HepG2 (cell line): ENCODE measurements around the gene SRCIN1. TPM values are rescaled to one million over a fixed set of nuclear protein-coding genes. Genes with fewer than 3 reads are reported as not detected.

Experiments used
- AGO1 ChIP-seq: fragments of 200-400 bp; formaldehyde crosslinking; IDR thresholded peaks from 2 replicates; pipeline ENCODE4 v1.6.1; 2017; ENCODE audit warnings: mild to moderate bottlenecking, low read depth, low read length, moderate library complexity; ENCODE audit not compliant: poor library complexity, severe bottlenecking
- ARNT2 ChIP-seq: sonication (generic); formaldehyde crosslinking; IDR thresholded peaks from 2 replicates; pipeline ENCODE4 v1.8.0; 2022; ENCODE audit warnings: mild to moderate bottlenecking, low read depth, missing genetic modification reagents, moderate library complexity
- BRD4 ChIP-seq: sonication (generic); formaldehyde crosslinking; IDR thresholded peaks from 2 replicates; pipeline ENCODE4 v1.4.0; 2020; ENCODE audit warnings: missing genetic modification reagents
- ELF3 ChIP-seq: IDR thresholded peaks from 2 replicates; pipeline ENCODE4 v1.6.1; 2016; ENCODE audit warnings: missing genetic modification reagents, missing compliant biosample characterization
- ELF4 ChIP-seq: sonication (generic); formaldehyde crosslinking; IDR thresholded peaks from 2 replicates; pipeline ENCODE4 v1.5.0; 2020; ENCODE audit warnings: missing genetic modification reagents, mild to moderate bottlenecking, moderate library complexity, borderline replicate concordance
- GABPB1 ChIP-seq: IDR thresholded peaks from 2 replicates; pipeline ENCODE4 v1.6.1; 2016; ENCODE audit warnings: mild to moderate bottlenecking, missing genetic modification reagents, moderate library complexity, missing compliant biosample characterization
- GRHL1 ChIP-seq: sonication (generic); formaldehyde crosslinking; conservative IDR thresholded peaks from 2 replicates; pipeline ENCODE4 v1.8.0; 2022; ENCODE audit warnings: missing genetic modification reagents
- HMG20A ChIP-seq: IDR thresholded peaks from 2 replicates; pipeline ENCODE4 v1.6.1; 2016; ENCODE audit warnings: borderline replicate concordance
- NFYB ChIP-seq: sonication (generic); formaldehyde crosslinking; IDR thresholded peaks from 2 replicates; pipeline ENCODE4 v1.4.0; 2020; ENCODE audit warnings: missing genetic modification reagents
- PHF8 ChIP-seq: sonication (generic); formaldehyde crosslinking; IDR thresholded peaks from 2 replicates; pipeline ENCODE4 v1.5.0; 2020; ENCODE audit warnings: missing genetic modification reagents
- PITX1 ChIP-seq: sonication (generic); formaldehyde crosslinking; IDR thresholded peaks from 2 replicates; pipeline ENCODE4 v1.5.1; 2020; ENCODE audit warnings: mild to moderate bottlenecking, missing genetic modification reagents
- SETDB1 ChIP-seq: sonication (generic); formaldehyde crosslinking; IDR thresholded peaks from 2 replicates; pipeline ENCODE4 v1.5.1; 2020; ENCODE audit warnings: missing genetic modification reagents, mild to moderate bottlenecking, borderline replicate concordance
- SRF ChIP-seq: IDR thresholded peaks from 2 replicates; pipeline ENCODE4 v1.6.1; 2011; ENCODE audit warnings: mild to moderate bottlenecking, low read depth, low read length, moderate library complexity
- YEATS2 ChIP-seq: sonication (generic); formaldehyde crosslinking; IDR thresholded peaks from 2 replicates; pipeline ENCODE4 v1.4.0; 2020; ENCODE audit warnings: missing genetic modification reagents, borderline replicate concordance
- ZNF572 ChIP-seq: sonication (generic); formaldehyde crosslinking; IDR thresholded peaks from 2 replicates; pipeline ENCODE4 v1.5.1; 2020; ENCODE audit warnings: mild to moderate bottlenecking, missing genetic modification reagents
- ZNF687 ChIP-seq: sonication (generic); formaldehyde crosslinking; IDR thresholded peaks from 2 replicates; pipeline ENCODE4 v1.5.1; 2020; ENCODE audit warnings: mild to moderate bottlenecking, missing genetic modification reagents, moderate library complexity
- ZNF772 ChIP-seq: sonication (generic); formaldehyde crosslinking; IDR thresholded peaks from 2 replicates; pipeline ENCODE4 v1.5.0; 2020; ENCODE audit warnings: mild to moderate bottlenecking, missing genetic modification reagents
- ZNF879 ChIP-seq: sonication (generic); formaldehyde crosslinking; IDR thresholded peaks from 2 replicates; pipeline ENCODE4 v1.8.1; 2023; ENCODE audit warnings: missing genetic modification reagents
- polyA plus RNA-seq, 8 experiments: library from polyadenylated mRNA; depleted of rRNA in 3 of 8; stranded (reverse) in 7 of 8; unstranded in 1 of 8; fragments of >200 nt; fragmentation: Illumina TruSeq in 4 of 8; extraction: Trizol in 4 of 8; gene quantifications; 2 replicates each; pipeline versions ENCODE4 v1.2.1 to v1.2.3, GENCODE V29; 2011 to 2016; ENCODE audit warnings: low read depth in 4 of 8, missing spikeins in 1 of 8, mixed read lengths in 1 of 8; ENCODE audit not compliant: insufficient read depth in 1 of 8
- total RNA-seq, 5 experiments: library from RNA; depleted of rRNA; stranded (reverse); fragments of >200 nt; fragmentation: Illumina TruSeq; extraction: Trizol; gene quantifications; 2 replicates each; pipeline ENCODE4 v1.2.3, GENCODE V29; 2016; ENCODE audit warnings: low read depth in 1 of 5
- TF ChIP-seq, protein P1 (sequence below): sonication (generic); formaldehyde crosslinking; conservative IDR thresholded peaks from 2 replicates; pipeline ENCODE4 v1.8.0; 2022; ENCODE audit warnings: low read depth, missing genetic modification reagents
- TF ChIP-seq, protein P2 (sequence below): sonication (generic); formaldehyde crosslinking; IDR thresholded peaks from 2 replicates; pipeline ENCODE4 v1.5.0; 2020; ENCODE audit warnings: missing genetic modification reagents, mild to moderate bottlenecking, borderline replicate concordance

Gene SRCIN1
- total and polyA plus RNA-seq, 2 of the 13 experiments (the other 11 are each of a cell fraction or from before 2014, with no cell fraction given): 1.2 to 9.6 TPM

DNA sequence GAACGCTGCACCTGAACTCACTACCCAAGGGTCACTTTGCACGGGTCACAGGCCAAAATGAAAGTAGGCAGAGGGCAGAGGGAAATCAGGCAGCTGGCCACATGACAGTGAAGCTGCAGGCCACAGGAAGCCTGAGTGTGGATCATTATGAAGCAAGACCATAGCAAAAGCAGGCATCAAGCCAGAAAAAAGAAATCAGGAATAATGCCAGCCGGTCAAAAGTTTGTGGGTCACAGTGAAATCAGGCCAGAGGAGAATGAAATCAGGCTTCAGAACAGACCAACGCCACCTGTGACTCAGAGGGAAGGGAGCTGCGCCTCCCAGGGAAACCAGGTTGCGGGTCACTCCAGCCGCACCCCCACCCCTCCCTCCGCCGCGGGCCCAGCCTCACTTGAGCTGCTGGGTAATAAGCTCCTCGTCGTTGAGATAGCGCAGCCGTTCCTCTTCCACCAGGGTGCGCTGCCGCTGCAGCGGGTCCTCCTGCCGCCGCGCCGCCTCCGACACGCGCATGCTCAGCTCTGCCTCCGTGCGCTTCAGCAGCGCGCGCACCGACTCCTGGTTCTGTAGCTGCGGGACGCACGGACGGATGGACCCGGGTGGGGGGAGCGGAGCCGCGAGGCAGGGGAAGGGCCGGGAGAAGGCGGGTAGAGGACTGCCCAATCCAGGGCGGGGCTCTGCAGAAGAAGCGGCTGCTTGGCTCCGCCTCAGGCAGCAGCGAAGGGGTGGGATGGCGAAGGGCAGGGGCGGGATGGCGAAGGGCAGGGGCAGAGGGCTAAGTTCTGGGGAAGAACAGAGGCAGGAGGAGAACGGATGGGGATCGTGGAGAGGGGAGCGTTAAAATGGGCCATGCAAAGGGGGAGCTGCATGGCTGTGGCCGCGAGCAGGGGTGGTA, 47.7 kb downstream of the SRCIN1 start (continued):
- peak; percentile 91 for TF ChIP-seq ZNF687 (CRISPR knock-in tag)
- TF ChIP-seq ZNF772: peak; percentile 83; the same call in 1 of the 2 replicates
- no peak for TF ChIP-seq SETDB1 (CRISPR knock-in tag)
- TF ChIP-seq, protein P1, sequence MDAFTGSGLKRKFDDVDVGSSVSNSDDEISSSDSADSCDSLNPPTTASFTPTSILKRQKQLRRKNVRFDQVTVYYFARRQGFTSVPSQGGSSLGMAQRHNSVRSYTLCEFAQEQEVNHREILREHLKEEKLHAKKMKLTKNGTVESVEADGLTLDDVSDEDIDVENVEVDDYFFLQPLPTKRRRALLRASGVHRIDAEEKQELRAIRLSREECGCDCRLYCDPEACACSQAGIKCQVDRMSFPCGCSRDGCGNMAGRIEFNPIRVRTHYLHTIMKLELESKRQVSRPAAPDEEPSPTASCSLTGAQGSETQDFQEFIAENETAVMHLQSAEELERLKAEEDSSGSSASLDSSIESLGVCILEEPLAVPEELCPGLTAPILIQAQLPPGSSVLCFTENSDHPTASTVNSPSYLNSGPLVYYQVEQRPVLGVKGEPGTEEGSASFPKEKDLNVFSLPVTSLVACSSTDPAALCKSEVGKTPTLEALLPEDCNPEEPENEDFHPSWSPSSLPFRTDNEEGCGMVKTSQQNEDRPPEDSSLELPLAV (CRISPR knock-in tag): no peak
- no peak for TF ChIP-seq BRD4 (CRISPR knock-in tag)
- TF ChIP-seq ARNT2 (CRISPR knock-in tag): peak; percentile 86
- no peak for TF ChIP-seq ELF4
- peak; percentile 79 for TF ChIP-seq GABPB1 (CRISPR knock-in tag)
- peak; percentile 23; the same call in 1 of the 2 replicates for TF ChIP-seq PHF8
- TF ChIP-seq ELF3 (CRISPR knock-in tag): peak; percentile 76
- TF ChIP-seq GRHL1 (CRISPR knock-in tag): no peak
- TF ChIP-seq SRF: no peak
- peak; percentile 80; the same call in 1 of the 2 replicates for TF ChIP-seq YEATS2 (CRISPR knock-in tag)
- TF ChIP-seq NFYB (CRISPR knock-in tag): peak; percentile 22; the same call in 1 of the 2 replicates
- TF ChIP-seq ZNF879: no peak; the same call in 1 of the 2 replicates
- TF ChIP-seq PITX1 (CRISPR knock-in tag): peak; percentile 70; the same call in 1 of the 2 replicates
- peak; percentile 63 for TF ChIP-seq AGO1
- TF ChIP-seq, protein P2, sequence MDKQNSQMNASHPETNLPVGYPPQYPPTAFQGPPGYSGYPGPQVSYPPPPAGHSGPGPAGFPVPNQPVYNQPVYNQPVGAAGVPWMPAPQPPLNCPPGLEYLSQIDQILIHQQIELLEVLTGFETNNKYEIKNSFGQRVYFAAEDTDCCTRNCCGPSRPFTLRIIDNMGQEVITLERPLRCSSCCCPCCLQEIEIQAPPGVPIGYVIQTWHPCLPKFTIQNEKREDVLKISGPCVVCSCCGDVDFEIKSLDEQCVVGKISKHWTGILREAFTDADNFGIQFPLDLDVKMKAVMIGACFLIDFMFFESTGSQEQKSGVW (CRISPR knock-in tag): no peak
- no peak for TF ChIP-seq HMG20A (CRISPR knock-in tag)
- peak; percentile 94; the same call in 1 of the 2 replicates for TF ChIP-seq ZNF572
